A673 (cell line): ENCODE measurements around the gene CCDC178. TPM values are rescaled to one million over a fixed set of nuclear protein-coding genes. Genes with fewer than 3 reads are reported as not detected.

Source experiments
- BruUV-seq: library from RNA; stranded (reverse); fragments of 400-500 nt; replicated peaks from 2 replicates; lab custom pipeline; 2021; lab: Mats Ljungman, UMichigan
- CTCF ChIA-PET: fragments of 300-600 bp; sonication (Branson Sonifier 250); formaldehyde crosslinking; loops from one replicate; lab custom pipeline; 2022; ENCODE audit warnings: antibody characterized with exemption; lab: Charles Lee
- POLR2A ChIA-PET: fragments of 300-600 bp; sonication (Branson Sonifier 250); formaldehyde crosslinking; loops from one replicate; lab custom pipeline; 2022; ENCODE audit warnings: antibody characterized with exemption; ENCODE audit not compliant: low non-redundant PET; lab: Charles Lee
- DNase-seq: peaks from one replicate; pipeline ENCODE4 v3.0.0-alpha.2; 2015; ENCODE audit warnings: low spot score
- H3K27ac ChIP-seq: fragments of 200-600 bp; sonication (generic); 2 replicates; pipeline ENCODE4 v1.5.1; 2016; ENCODE audit warnings: mixed run types, low read depth, mild to moderate bottlenecking, mixed read lengths, antibody characterized with exemption, low read length; ENCODE audit not compliant: poor library complexity, severe bottlenecking
- H3K27me3 ChIP-seq: fragments of 200-600 bp; sonication (generic); replicated peaks from 2 replicates; pipeline ENCODE4 v1.6.1; 2017; ENCODE audit warnings: mixed run types, low read depth, mild to moderate bottlenecking, mixed read lengths, antibody characterized with exemption, low read length; ENCODE audit not compliant: insufficient read depth, poor library complexity
- H3K36me3 ChIP-seq: fragments of 200-600 bp; sonication (generic); 2 replicates; pipeline ENCODE4 v1.6.1; 2016; ENCODE audit warnings: mixed run types, mild to moderate bottlenecking, mixed read lengths, antibody characterized with exemption, low read length; ENCODE audit not compliant: insufficient read depth, poor library complexity, severe bottlenecking
- H3K4me1 ChIP-seq: fragments of 200-600 bp; sonication (generic); 2 replicates; pipeline ENCODE4 v1.6.1; 2017; ENCODE audit warnings: mixed run types, mild to moderate bottlenecking, mixed read lengths, antibody characterized with exemption, low read length; ENCODE audit not compliant: insufficient read depth, poor library complexity, severe bottlenecking
- H3K4me3 ChIP-seq: fragments of 200-600 bp; sonication (generic); 2 replicates; pipeline ENCODE4 v1.5.1; 2016; ENCODE audit warnings: low read depth, mixed run types, mild to moderate bottlenecking, mixed read lengths, low read length; ENCODE audit not compliant: poor library complexity, severe bottlenecking
- H3K9me3 ChIP-seq: fragments of 200-600 bp; sonication (generic); 2 replicates; pipeline ENCODE4 v1.6.1; 2016; ENCODE audit warnings: mixed run types, low read depth, mild to moderate bottlenecking, mixed read lengths, antibody characterized with exemption, low read length; ENCODE audit not compliant: poor library complexity, severe bottlenecking
- CTCF ChIP-seq: fragments of 300-800, 200-600 bp; sonication (generic); conservative IDR thresholded peaks from 2 replicates; pipeline ENCODE4 v1.5.1; 2017; ENCODE audit warnings: low read depth, mild to moderate bottlenecking, antibody characterized with exemption, low read length, moderate library complexity, mixed read lengths
- EZH2 ChIP-seq: fragments of 200-600 bp; sonication (generic); IDR thresholded peaks from 2 replicates; pipeline ENCODE4 v1.6.1; 2017; ENCODE audit warnings: borderline replicate concordance, low read depth, mild to moderate bottlenecking, mixed read lengths, antibody characterized with exemption, low read length; ENCODE audit not compliant: poor library complexity, severe bottlenecking
- intact Hi-C: fragments of 100-400 bp; cut with micrococcal nuclease; formaldehyde crosslinking; loops from one replicate; pipeline ENCODE4 v1.10.0; 2022; ENCODE audit not compliant: unreplicated experiment
- total RNA-seq: library from RNA; stranded (reverse); gene quantifications from 2 replicates; pipeline ENCODE4 v1.2.3, GENCODE V29; 2021

CCDC178 gene
- total RNA-seq, 1 experiment from 2014 or later: not detected

- Histone ChIP-seq H3K36me3 (no peaks in the 10 kb centered on the region), H3K27me3 (no peaks in the 10 kb centered on the region), H3K27ac (no peak overlapping the region), H3K4me3 (no peak overlapping the region), H3K4me1 (no peaks in the 10 kb centered on the region), H3K9me3 (no peaks in the 10 kb centered on the region)
- TF ChIP-seq CTCF (no peak), EZH2 (no peak)
- ChIA-PET POLR2A (no interaction called here), CTCF (no interaction called here)
- no TSS peak for BruUV-seq
- intact Hi-C loops: loop anchor here (10.0 kb wide), 1 partner anchor 344 kb away; no protein-coding TSS in a partner anchor
- no peak for DNase-seq
Observed at GRCh38 chr18:32918692-32919250, 521.8 kb downstream of the CCDC178 start.

DNA sequence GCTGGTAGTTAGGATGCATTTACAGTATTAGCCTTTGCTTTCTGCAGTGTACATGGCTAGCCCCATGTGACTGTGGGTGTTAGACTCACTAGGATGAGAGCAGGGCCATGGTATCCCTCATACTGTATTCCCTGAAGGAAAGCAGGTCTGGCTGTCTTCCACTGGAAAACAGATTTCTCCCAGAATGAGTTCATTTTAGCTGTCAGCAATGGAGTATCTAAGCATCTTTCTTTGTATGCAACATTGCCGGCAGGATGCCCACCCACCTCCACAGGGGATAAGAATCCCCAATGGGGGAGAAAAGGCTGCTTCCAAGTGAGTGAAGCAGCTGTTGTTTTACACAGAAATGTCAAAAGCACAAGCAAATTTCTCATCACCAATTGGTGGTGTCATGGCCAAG, 525.0 kb downstream of the CCDC178 start:
- DNase-seq: no peak
- TF ChIP-seq CTCF (no peak), EZH2 (no peak)
- no TSS peak for BruUV-seq
- intact Hi-C loops: loop anchor here (10.0 kb wide), 1 partner anchor 341 kb away; no protein-coding TSS in a partner anchor
- no peak overlapping the region for H3K27ac ChIP-seq
- H3K4me3 ChIP-seq: no peak overlapping the region
- H3K9me3 ChIP-seq: no peaks in the 10 kb centered on the region
- H3K4me1 ChIP-seq: no peaks in the 10 kb centered on the region
- CTCF ChIA-PET: no interaction called here
- POLR2A ChIA-PET: no interaction called here
- no peaks in the 10 kb centered on the region for H3K36me3 ChIP-seq
- H3K27me3 ChIP-seq: no peaks in the 10 kb centered on the region

DNA sequence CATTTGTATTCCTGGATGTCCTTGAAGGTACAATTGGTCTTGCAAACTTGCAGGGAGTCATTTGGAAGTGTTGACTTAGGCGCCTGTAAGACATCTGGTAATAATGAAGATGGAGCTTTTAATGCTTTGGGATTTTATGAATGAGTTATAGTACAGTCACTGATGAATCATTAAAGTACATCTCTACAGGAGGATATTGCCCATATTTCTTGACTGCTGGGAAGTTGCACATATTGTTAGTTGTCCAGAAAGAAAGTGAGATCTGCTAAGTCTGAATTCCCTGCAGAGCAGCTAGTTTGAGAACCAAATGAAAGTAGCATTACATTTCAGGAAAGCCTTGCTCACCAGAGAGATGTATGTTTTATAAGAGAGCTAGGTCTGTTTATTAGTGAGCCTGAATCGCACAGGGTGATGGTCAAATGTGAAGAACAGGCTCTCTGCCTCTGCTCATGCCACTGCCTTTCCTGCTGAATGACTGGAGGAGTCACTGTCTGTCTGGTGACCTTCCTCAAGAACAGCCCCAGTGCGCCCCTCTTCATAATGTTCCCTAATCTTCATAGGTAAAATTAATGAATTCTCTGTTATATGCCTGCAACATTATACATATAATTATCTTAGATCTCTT, 528.7 kb downstream of the CCDC178 start:
- Histone ChIP-seq H3K36me3 (no peaks in the 10 kb centered on the region), H3K27ac (no peak overlapping the region), H3K4me3 (no peak overlapping the region), H3K9me3 (no peaks in the 10 kb centered on the region), H3K4me1 (no peaks in the 10 kb centered on the region), H3K27me3 (no peaks in the 10 kb centered on the region)
- ChIA-PET CTCF (no interaction called here), POLR2A (no interaction called here)
- TF ChIP-seq CTCF: no peak
- no peak for TF ChIP-seq EZH2
- no TSS peak for BruUV-seq
- DNase-seq: no peak
- intact Hi-C loops: loop anchor here (10.0 kb wide), 1 partner anchor 337 kb away; no protein-coding TSS in a partner anchor
